IgD-negative memory B cell (primary cell): ENCODE measurements around the gene USP17L15. TPM values are rescaled to one million over a fixed set of nuclear protein-coding genes. Genes with fewer than 3 reads are reported as not detected.
"Not testable (repeated sequence)": the region's sequence is repeated elsewhere in the genome, so short reads cannot be mapped to it uniquely, and the experiment has no call there.

Experiments
- H3K27ac Mint-ChIP-seq, 3 donors: one replicate each; pipeline ENCODE4 v1.8.0; 2020 to 2022; ENCODE audit warnings: mild to moderate bottlenecking in 3 of 3, mixed read lengths in 3 of 3, moderate library complexity in 1 of 3
- H3K27me3 Mint-ChIP-seq: one replicate; pipeline ENCODE4 v1.8.0; 2021; ENCODE audit warnings: mixed read lengths
- H3K36me3 Mint-ChIP-seq: one replicate; pipeline ENCODE4 v1.8.0; 2020; ENCODE audit warnings: mild to moderate bottlenecking, mixed read lengths
- H3K4me1 Mint-ChIP-seq, 3 donors: one replicate each; pipeline ENCODE4 v1.8.0; 2020 to 2022; ENCODE audit warnings: mixed read lengths in 3 of 3, mild to moderate bottlenecking in 1 of 3
- H3K4me3 Mint-ChIP-seq, 4 donors: one replicate each; pipeline ENCODE4 v1.8.0; 2020 to 2022; ENCODE audit warnings: mild to moderate bottlenecking in 4 of 4, mixed read lengths in 4 of 4, moderate library complexity in 3 of 4
- H3K9me3 Mint-ChIP-seq, 3 donors: one replicate each; pipeline ENCODE4 v1.8.0; 2020 to 2021; ENCODE audit warnings: mixed read lengths in 3 of 3, mild to moderate bottlenecking in 1 of 3
- polyA plus RNA-seq: library from polyadenylated mRNA; unstranded; fragments of 300-500 nt; fragmentation: Illumina TruSeq; gene quantifications from one replicate; pipeline ENCODE4 v1.2.3, GENCODE V29; 2021

The USP17L15 gene
- not detected for polyA plus RNA-seq

GRCh38 chr4:9234085-9234484 lies at the start of gene USP17L15:
USP17L15 (plus strand) TSS chr4:9234385; CDS start chr4:9234385, 0 bp downstream.
- not testable (repeated sequence) for H3K27ac Mint-ChIP-seq, H3K4me3 Mint-ChIP-seq, H3K36me3 Mint-ChIP-seq, H3K9me3 Mint-ChIP-seq, H3K4me1 Mint-ChIP-seq, H3K27me3 Mint-ChIP-seq

GRCh38 chr4:9210357-9210756 lies 23.8 kb upstream of the USP17L15 start, which contains the start of gene USP17L10:
USP17L10 (plus strand) TSS chr4:9210657; CDS start chr4:9210657, 0 bp downstream.
- not testable (repeated sequence) for H3K4me1 Mint-ChIP-seq, H3K36me3 Mint-ChIP-seq, H3K9me3 Mint-ChIP-seq, H3K27me3 Mint-ChIP-seq, H3K27ac Mint-ChIP-seq, H3K4me3 Mint-ChIP-seq

GRCh38 chr4:9214701-9215100 lies 19.5 kb upstream of the USP17L15 start:
- not testable (repeated sequence) for H3K27ac Mint-ChIP-seq, H3K9me3 Mint-ChIP-seq, H3K4me3 Mint-ChIP-seq, H3K27me3 Mint-ChIP-seq, H3K36me3 Mint-ChIP-seq, H3K4me1 Mint-ChIP-seq

GRCh38 chr4:9215105-9215504 lies 19.1 kb upstream of the USP17L15 start, which contains the start of gene USP17L11:
USP17L11 (plus strand) TSS chr4:9215405; CDS start chr4:9215405, 0 bp downstream.
- not testable (repeated sequence) for H3K27ac Mint-ChIP-seq, H3K4me3 Mint-ChIP-seq

GRCh38 chr4:9219852-9220251 lies 14.3 kb upstream of the USP17L15 start, which contains the start of gene USP17L12:
USP17L12 (plus strand) TSS chr4:9220152; CDS start chr4:9220152, 0 bp downstream.
- not testable (repeated sequence) for H3K9me3 Mint-ChIP-seq, H3K27ac Mint-ChIP-seq

More at GRCh38 chr4:9215105-9215504, 19.1 kb upstream of the USP17L15 start, which contains the start of gene USP17L11:
- H3K27me3 Mint-ChIP-seq, H3K9me3 Mint-ChIP-seq, H3K36me3 Mint-ChIP-seq, H3K4me1 Mint-ChIP-seq: not testable (repeated sequence)

GRCh38 chr4:9224596-9224995 lies 9.6 kb upstream of the USP17L15 start, which contains the start of gene USP17L13:
USP17L13 (plus strand) TSS chr4:9224896; CDS start chr4:9224896, 0 bp downstream.
- H3K9me3 Mint-ChIP-seq, H3K36me3 Mint-ChIP-seq, H3K4me1 Mint-ChIP-seq, H3K27me3 Mint-ChIP-seq, H3K4me3 Mint-ChIP-seq, H3K27ac Mint-ChIP-seq: not testable (repeated sequence)

More at GRCh38 chr4:9219852-9220251, 14.3 kb upstream of the USP17L15 start, which contains the start of gene USP17L12:
- not testable (repeated sequence) for H3K36me3 Mint-ChIP-seq, H3K4me3 Mint-ChIP-seq, H3K4me1 Mint-ChIP-seq, H3K27me3 Mint-ChIP-seq

- not testable (repeated sequence) for H3K36me3 Mint-ChIP-seq, H3K4me3 Mint-ChIP-seq, H3K9me3 Mint-ChIP-seq, H3K4me1 Mint-ChIP-seq, H3K27me3 Mint-ChIP-seq, H3K27ac Mint-ChIP-seq
Measured at GRCh38 chr4:9230249-9230648, 3.9 kb upstream of the USP17L15 start.

- H3K27me3 Mint-ChIP-seq, H3K36me3 Mint-ChIP-seq, H3K27ac Mint-ChIP-seq, H3K4me1 Mint-ChIP-seq, H3K9me3 Mint-ChIP-seq, H3K4me3 Mint-ChIP-seq: not testable (repeated sequence)
Measured at GRCh38 chr4:9238461-9238860, 4.3 kb downstream of the USP17L15 start.

- H3K36me3 Mint-ChIP-seq, H3K27me3 Mint-ChIP-seq, H3K4me3 Mint-ChIP-seq, H3K9me3 Mint-ChIP-seq, H3K27ac Mint-ChIP-seq, H3K4me1 Mint-ChIP-seq: not testable (repeated sequence)
Measured at GRCh38 chr4:9243579-9243978, 9.4 kb downstream of the USP17L15 start, which contains the start of gene USP17L17. USP17L17 (plus strand) TSS chr4:9243879; CDS start chr4:9243879, 0 bp downstream.

- H3K27ac Mint-ChIP-seq, H3K4me3 Mint-ChIP-seq, H3K27me3 Mint-ChIP-seq, H3K9me3 Mint-ChIP-seq, H3K4me1 Mint-ChIP-seq, H3K36me3 Mint-ChIP-seq: not testable (repeated sequence)
Measured at GRCh38 chr4:9247953-9248680, 13.9 kb downstream of the USP17L15 start, which contains the start of gene USP17L18. USP17L18 (plus strand) TSS chr4:9248630; CDS start chr4:9248630, 0 bp downstream.

GRCh38 chr4:9253078-9253477 lies 18.9 kb downstream of the USP17L15 start, which contains the start of gene USP17L19:
USP17L19 (plus strand) TSS chr4:9253378; CDS start chr4:9253378, 0 bp downstream.
- H3K27me3 Mint-ChIP-seq, H3K4me3 Mint-ChIP-seq, H3K36me3 Mint-ChIP-seq, H3K4me1 Mint-ChIP-seq, H3K9me3 Mint-ChIP-seq, H3K27ac Mint-ChIP-seq: not testable (repeated sequence)

GRCh38 chr4:9257824-9258223 lies 23.6 kb downstream of the USP17L15 start, which contains the start of gene USP17L20:
USP17L20 (plus strand) TSS chr4:9258124; CDS start chr4:9258124, 0 bp downstream.
- H3K9me3 Mint-ChIP-seq, H3K4me3 Mint-ChIP-seq, H3K4me1 Mint-ChIP-seq, H3K27me3 Mint-ChIP-seq, H3K27ac Mint-ChIP-seq, H3K36me3 Mint-ChIP-seq: not testable (repeated sequence)

- H3K27ac Mint-ChIP-seq, H3K36me3 Mint-ChIP-seq, H3K4me3 Mint-ChIP-seq, H3K9me3 Mint-ChIP-seq, H3K4me1 Mint-ChIP-seq, H3K27me3 Mint-ChIP-seq: not testable (repeated sequence)
Measured at GRCh38 chr4:9262572-9262971, 28.4 kb downstream of the USP17L15 start, which contains the start of gene USP17L21. USP17L21 (plus strand) TSS chr4:9262872; CDS start chr4:9262872, 0 bp downstream.

- H3K36me3 Mint-ChIP-seq, H3K27me3 Mint-ChIP-seq, H3K27ac Mint-ChIP-seq, H3K9me3 Mint-ChIP-seq, H3K4me1 Mint-ChIP-seq, H3K4me3 Mint-ChIP-seq: not testable (repeated sequence)
Measured at GRCh38 chr4:9267319-9267718, 33.1 kb downstream of the USP17L15 start, which contains the start of gene USP17L22. USP17L22 (plus strand) TSS chr4:9267619; CDS start chr4:9267619, 0 bp downstream.

GRCh38 chr4:9271719-9272118 lies 37.5 kb downstream of the USP17L15 start:
- not testable (repeated sequence) for H3K27me3 Mint-ChIP-seq, H3K27ac Mint-ChIP-seq, H3K36me3 Mint-ChIP-seq, H3K9me3 Mint-ChIP-seq, H3K4me3 Mint-ChIP-seq, H3K4me1 Mint-ChIP-seq
